ENCODE results near the gene VWA1. TPM values are rescaled to one million over a fixed set of nuclear protein-coding genes. Genes with fewer than 3 reads are reported as not detected.

VWA1 gene
- total RNA-seq, 1 experiment from 2014 or later: 858 TPM

DNA sequence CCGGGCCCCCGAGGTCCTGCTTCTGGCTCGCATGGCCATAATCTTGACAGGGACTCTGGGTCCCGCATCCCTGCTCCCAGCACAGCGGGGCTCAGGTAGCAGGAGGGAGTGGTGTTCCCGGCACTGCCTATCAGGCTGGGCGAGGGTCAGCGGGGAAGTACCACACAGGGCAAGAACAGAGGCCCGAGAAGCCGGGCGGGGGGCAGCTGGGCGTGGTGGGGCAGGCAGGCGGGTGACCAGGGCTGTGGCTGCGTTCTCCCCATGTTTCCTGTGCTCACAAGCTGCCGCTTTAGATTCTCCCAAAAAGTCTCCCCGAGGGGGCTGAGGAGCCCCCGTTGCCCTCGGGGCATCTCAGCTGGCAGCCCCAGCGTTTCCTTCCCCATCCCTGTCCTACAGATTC lies 54.4 kb downstream of the VWA1 start:
- ATAC-seq (no peak), DNase-seq (ENCODE audit: low read depth, low spot score) (no peak)
- H3K9me3 ChIP-seq (ENCODE audit: control insufficient read depth, insufficient read depth, low read depth, low read length): no peaks in the 10 kb centered on the region
- in situ Hi-C loops (cut with HindIII; ENCODE audit: low pct_unique_long_range_greater_than_20kb, low sequenced_read_pairs): no loop called here
- H3K27ac ChIP-seq (ENCODE audit: low read length): no peak overlapping the region
- TF ChIP-seq POLR2AphosphoS5 (IDR thresholded peaks at IDR 0.05; ENCODE audit: low read depth, low read length): no peak
- TF ChIP-seq TCF7L2 (IDR thresholded peaks at IDR 0.05; ENCODE audit: low read depth, low read length): no peak
- TF ChIP-seq, protein P1, sequence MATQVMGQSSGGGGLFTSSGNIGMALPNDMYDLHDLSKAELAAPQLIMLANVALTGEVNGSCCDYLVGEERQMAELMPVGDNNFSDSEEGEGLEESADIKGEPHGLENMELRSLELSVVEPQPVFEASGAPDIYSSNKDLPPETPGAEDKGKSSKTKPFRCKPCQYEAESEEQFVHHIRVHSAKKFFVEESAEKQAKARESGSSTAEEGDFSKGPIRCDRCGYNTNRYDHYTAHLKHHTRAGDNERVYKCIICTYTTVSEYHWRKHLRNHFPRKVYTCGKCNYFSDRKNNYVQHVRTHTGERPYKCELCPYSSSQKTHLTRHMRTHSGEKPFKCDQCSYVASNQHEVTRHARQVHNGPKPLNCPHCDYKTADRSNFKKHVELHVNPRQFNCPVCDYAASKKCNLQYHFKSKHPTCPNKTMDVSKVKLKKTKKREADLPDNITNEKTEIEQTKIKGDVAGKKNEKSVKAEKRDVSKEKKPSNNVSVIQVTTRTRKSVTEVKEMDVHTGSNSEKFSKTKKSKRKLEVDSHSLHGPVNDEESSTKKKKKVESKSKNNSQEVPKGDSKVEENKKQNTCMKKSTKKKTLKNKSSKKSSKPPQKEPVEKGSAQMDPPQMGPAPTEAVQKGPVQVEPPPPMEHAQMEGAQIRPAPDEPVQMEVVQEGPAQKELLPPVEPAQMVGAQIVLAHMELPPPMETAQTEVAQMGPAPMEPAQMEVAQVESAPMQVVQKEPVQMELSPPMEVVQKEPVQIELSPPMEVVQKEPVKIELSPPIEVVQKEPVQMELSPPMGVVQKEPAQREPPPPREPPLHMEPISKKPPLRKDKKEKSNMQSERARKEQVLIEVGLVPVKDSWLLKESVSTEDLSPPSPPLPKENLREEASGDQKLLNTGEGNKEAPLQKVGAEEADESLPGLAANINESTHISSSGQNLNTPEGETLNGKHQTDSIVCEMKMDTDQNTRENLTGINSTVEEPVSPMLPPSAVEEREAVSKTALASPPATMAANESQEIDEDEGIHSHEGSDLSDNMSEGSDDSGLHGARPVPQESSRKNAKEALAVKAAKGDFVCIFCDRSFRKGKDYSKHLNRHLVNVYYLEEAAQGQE (IDR thresholded peaks at IDR 0.05; ENCODE audit: insufficient read depth in 1 of 2, low read depth in 2 of 2, low read length in 1 of 2): no peak
- TF ChIP-seq, protein P2, sequence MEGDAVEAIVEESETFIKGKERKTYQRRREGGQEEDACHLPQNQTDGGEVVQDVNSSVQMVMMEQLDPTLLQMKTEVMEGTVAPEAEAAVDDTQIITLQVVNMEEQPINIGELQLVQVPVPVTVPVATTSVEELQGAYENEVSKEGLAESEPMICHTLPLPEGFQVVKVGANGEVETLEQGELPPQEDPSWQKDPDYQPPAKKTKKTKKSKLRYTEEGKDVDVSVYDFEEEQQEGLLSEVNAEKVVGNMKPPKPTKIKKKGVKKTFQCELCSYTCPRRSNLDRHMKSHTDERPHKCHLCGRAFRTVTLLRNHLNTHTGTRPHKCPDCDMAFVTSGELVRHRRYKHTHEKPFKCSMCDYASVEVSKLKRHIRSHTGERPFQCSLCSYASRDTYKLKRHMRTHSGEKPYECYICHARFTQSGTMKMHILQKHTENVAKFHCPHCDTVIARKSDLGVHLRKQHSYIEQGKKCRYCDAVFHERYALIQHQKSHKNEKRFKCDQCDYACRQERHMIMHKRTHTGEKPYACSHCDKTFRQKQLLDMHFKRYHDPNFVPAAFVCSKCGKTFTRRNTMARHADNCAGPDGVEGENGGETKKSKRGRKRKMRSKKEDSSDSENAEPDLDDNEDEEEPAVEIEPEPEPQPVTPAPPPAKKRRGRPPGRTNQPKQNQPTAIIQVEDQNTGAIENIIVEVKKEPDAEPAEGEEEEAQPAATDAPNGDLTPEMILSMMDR (IDR thresholded peaks at IDR 0.05): no peak
- no peak for TF ChIP-seq SIN3A (IDR thresholded peaks at IDR 0.05; ENCODE audit: borderline replicate concordance, insufficient read depth, low read depth, low read length)
- H3K4me3 ChIP-seq (ENCODE audit: low read depth in 2 of 2, low read length in 2 of 2): no peak overlapping the region
- BruUV-seq (replicated peaks): no TSS peak
- ChIA-PET CTCF (no interaction called here), POLR2A (no interaction called here)
- H3K27me3 ChIP-seq (ENCODE audit: control insufficient read depth, insufficient read depth, low read length): no peaks in the 10 kb centered on the region
- no peaks in the 10 kb centered on the region for H3K4me1 ChIP-seq (ENCODE audit: control insufficient read depth, insufficient read depth, low read length)
- intact Hi-C loops (cut with micrococcal nuclease; ENCODE audit: unreplicated experiment): no loop called here
- peaks cover 6% of the 10 kb centered on the region; the same call in 1 of the 2 replicates for H3K36me3 ChIP-seq (ENCODE audit: control insufficient read depth, insufficient read depth, low read length)

DNA sequence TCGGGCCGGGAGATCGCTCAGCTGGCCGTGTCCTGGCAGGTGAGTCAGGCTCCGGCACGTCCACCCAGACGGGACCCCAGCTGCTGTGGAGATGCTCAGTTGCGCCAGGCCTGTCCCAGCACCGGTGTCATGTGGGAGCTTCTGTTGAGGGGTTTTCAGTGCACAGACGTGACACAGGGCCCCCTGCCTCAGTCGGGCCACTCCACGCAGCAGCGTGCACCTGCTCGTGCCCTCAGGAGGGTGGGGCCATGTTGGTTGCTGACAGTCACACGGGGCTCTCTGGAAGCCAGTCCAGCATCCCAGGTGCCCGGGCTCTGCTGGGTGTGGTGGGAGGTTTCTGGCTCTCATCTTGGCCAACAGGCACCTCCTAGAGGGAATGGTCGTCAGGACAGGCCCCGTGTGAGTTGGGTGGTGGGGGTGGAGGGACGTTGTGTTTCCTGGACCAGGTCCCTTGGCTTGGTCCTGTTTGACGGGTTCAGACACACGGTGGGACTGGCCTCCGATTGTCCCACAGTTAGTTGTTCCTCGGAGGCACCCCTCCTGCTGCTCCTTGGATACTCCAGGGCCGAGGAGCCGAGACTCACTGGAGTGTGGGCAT lies 55.2 kb downstream of the VWA1 start:
- in situ Hi-C loops (cut with HindIII; ENCODE audit: low pct_unique_long_range_greater_than_20kb, low sequenced_read_pairs): no loop called here
- Histone ChIP-seq H3K4me3 (ENCODE audit: low read depth in 2 of 2, low read length in 2 of 2) (no peak overlapping the region), H3K36me3 (ENCODE audit: control insufficient read depth, insufficient read depth, low read length) (peaks cover 6% of the 10 kb centered on the region), H3K27me3 (ENCODE audit: control insufficient read depth, insufficient read depth, low read length) (no peaks in the 10 kb centered on the region), H3K27ac (ENCODE audit: low read length) (no peak overlapping the region), H3K9me3 (ENCODE audit: control insufficient read depth, insufficient read depth, low read depth, low read length) (no peaks in the 10 kb centered on the region), H3K4me1 (ENCODE audit: control insufficient read depth, insufficient read depth, low read length) (no peaks in the 10 kb centered on the region)
- POLR2A ChIA-PET: no interaction called here
- DNase-seq (ENCODE audit: low read depth, low spot score): no peak
- CTCF ChIA-PET: interaction anchor here (0.7 kb wide), 1 partner anchor 37 kb away, joined by 3 read pairs; no protein-coding TSS in a partner anchor
- TF ChIP-seq, protein P2 (IDR thresholded peaks at IDR 0.05): no peak
- TF ChIP-seq SIN3A (IDR thresholded peaks at IDR 0.05; ENCODE audit: borderline replicate concordance, insufficient read depth, low read depth, low read length): no peak
- BruUV-seq (replicated peaks): no TSS peak
- intact Hi-C loops (cut with micrococcal nuclease; ENCODE audit: unreplicated experiment): no loop called here
- no peak for ATAC-seq
